Natural killer cell treated with Interleukin-12 subunit alpha and Interleukin-12 subunit beta and Interleukin-15 and Interleukin-18, amount 100 ng/mL, for 72 hours (primary cell): ENCODE measurements around the gene APOLD1. TPM values are rescaled to one million over a fixed set of nuclear protein-coding genes. Genes with fewer than 3 reads are reported as not detected.
A peak's percentile ranks its signal among the peaks of the same experiment; 100 is the strongest.
"Not testable (repeated sequence)": the region's sequence is repeated elsewhere in the genome, so short reads cannot be mapped to it uniquely, and the experiment has no call there.

ENCODE experiments used
- ATAC-seq, 2 donors: fragments of 150-1000 bp; cut with Tn5 transposase in 1 of 2; sonication (Bioruptor Pico), chemical (Tn5 transposase) in 1 of 2; 2 replicates each; pipeline ENCODE4 v1.10.0; 2021
- DNase-seq: peaks from one replicate; pipeline ENCODE4 v3.0.0; 2022; ENCODE audit warnings: low spot score
- H3K27ac Mint-ChIP-seq, 2 donors: 1 replicate in 1 of 2; 2 replicates in 1 of 2; pipeline ENCODE4 v1.8.0; 2022; ENCODE audit warnings: mixed read lengths in 2 of 2, mild to moderate bottlenecking in 1 of 2, moderate library complexity in 1 of 2
- H3K27me3 Mint-ChIP-seq, 2 donors: 1 replicate in 1 of 2; 2 replicates in 1 of 2; pipeline ENCODE4 v1.8.0; 2022; ENCODE audit warnings: mixed read lengths in 2 of 2
- H3K36me3 Mint-ChIP-seq: one replicate; pipeline ENCODE4 v1.8.0; 2022; ENCODE audit warnings: mixed read lengths
- H3K4me1 Mint-ChIP-seq, 2 donors: 1 replicate in 1 of 2; 2 replicates in 1 of 2; pipeline ENCODE4 v1.8.0; 2022; ENCODE audit warnings: low read depth in 2 of 2, mixed read lengths in 2 of 2, mild to moderate bottlenecking in 1 of 2
- H3K4me3 Mint-ChIP-seq: one replicate; pipeline ENCODE4 v1.8.0; 2022; ENCODE audit warnings: mixed read lengths
- H3K9me3 Mint-ChIP-seq: 2 replicates; pipeline ENCODE4 v1.8.0; 2022; ENCODE audit warnings: mixed read lengths
- total RNA-seq, 2 donors: library from RNA; stranded (reverse); gene quantifications; one replicate each; pipeline ENCODE4 v1.2.3, GENCODE V29; 2022

The APOLD1 gene
- total RNA-seq, 2 donors from 2014 or later: 0.90 to 3.3 TPM

- not testable (repeated sequence) for H3K9me3 Mint-ChIP-seq, H3K36me3 Mint-ChIP-seq, H3K4me3 Mint-ChIP-seq, DNase-seq, ATAC-seq, H3K27me3 Mint-ChIP-seq
- Mint-ChIP-seq H3K27ac (peak overlapping the region; percentile 92 to 96), H3K4me1 (peaks cover 19 to 36% of the 10 kb centered on the region in 2 donors)
Measured at GRCh38 chr12:12807517-12807903, 22.1 kb downstream of the APOLD1 start.

GRCh38 chr12:12807970-12808702, 22.7 kb downstream of the APOLD1 start:
- Mint-ChIP-seq H3K27ac (peak overlapping the region; percentile 92 to 96), H3K36me3 (no peaks in the 10 kb centered on the region), H3K9me3 (no peaks in the 10 kb centered on the region), H3K4me1 (peaks cover 23 to 40% of the 10 kb centered on the region in 2 donors), H3K27me3 (peaks cover 0 to 2% of the 10 kb centered on the region in 2 donors), H3K4me3 (peak overlapping the region; percentile 80)
- DNase-seq (no peak), ATAC-seq (peak; percentile 67 to 82)

DNA sequence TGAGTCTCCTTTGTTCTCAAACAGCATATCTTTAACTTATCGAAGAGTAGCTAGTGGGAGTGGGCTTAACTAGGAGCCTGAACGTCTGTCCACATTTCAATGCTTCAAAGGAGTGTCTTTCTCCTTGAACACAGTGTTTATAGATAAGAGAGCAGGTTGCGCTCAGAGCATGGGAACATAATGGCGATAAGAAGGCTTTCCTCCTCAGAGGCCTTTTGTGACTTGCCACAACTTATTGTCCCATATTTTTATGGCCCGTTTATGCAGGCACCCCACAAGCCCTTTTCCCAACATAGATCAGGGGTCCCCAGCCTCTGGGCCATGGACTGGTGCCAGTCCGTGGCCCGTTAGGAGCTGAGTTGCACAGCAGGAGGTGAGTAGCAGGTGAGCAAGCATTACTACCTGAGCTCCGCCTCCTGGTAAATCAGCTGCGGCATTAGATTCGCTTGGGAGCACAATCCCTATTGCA, 25.1 kb downstream of the APOLD1 start:
- Mint-ChIP-seq H3K4me1 (peaks cover 40 to 52% of the 10 kb centered on the region in 2 donors), H3K27me3 (no peaks in the 10 kb centered on the region), H3K27ac (no peak overlapping the region), H3K36me3 (peaks cover 3% of the 10 kb centered on the region), H3K4me3 (no peak overlapping the region), H3K9me3 (no peaks in the 10 kb centered on the region)
- DNase-seq: no peak
- ATAC-seq: no peak

DNA sequence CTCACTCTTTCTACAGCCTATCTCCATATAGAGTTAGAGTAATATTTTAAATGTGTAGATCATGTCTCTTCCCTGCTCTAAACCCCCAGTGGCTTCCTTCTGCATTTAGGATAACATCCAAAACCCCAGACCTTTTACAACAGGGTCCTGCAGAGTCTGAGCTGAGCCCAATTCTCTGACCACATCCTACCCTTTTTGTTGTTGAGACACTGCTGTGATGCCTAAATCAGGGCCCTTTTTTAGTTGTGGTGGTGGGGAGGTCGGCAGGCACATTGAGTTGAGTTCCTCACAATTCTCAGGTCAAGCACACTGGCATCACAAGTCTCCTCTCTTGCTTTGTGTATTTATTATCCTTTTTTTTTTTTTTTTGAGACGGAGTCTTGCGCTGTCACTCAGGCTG, 25.9 kb downstream of the APOLD1 start:
- no peaks in the 10 kb centered on the region for H3K27me3 Mint-ChIP-seq
- ATAC-seq: no peak
- no peak overlapping the region for H3K27ac Mint-ChIP-seq
- H3K9me3 Mint-ChIP-seq: no peaks in the 10 kb centered on the region
- H3K4me1 Mint-ChIP-seq: peaks cover 46 to 59% of the 10 kb centered on the region in 2 donors
- DNase-seq: no peak
- no peak overlapping the region for H3K4me3 Mint-ChIP-seq
- H3K36me3 Mint-ChIP-seq: peaks cover 10% of the 10 kb centered on the region

DNA sequence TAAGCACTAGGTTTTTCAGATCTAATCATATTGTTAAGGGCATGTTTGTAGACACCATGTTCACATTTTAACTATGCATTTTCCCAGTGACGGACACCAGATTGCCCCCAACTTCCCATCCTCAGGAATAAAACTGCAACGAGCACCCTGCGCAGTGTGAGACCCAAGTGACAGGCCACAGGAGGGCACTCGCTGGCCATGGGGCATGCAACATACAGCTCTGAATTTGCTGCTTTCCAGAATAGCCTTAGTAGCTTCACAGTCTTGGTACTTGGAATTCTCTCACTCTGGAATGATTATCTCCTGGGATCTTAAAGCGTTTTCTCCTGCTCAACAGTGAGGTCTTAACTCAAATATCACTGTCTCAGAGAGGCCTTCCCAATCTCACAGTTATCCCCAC, 26.7 kb downstream of the APOLD1 start:
- H3K4me3 Mint-ChIP-seq: no peak overlapping the region

DNA sequence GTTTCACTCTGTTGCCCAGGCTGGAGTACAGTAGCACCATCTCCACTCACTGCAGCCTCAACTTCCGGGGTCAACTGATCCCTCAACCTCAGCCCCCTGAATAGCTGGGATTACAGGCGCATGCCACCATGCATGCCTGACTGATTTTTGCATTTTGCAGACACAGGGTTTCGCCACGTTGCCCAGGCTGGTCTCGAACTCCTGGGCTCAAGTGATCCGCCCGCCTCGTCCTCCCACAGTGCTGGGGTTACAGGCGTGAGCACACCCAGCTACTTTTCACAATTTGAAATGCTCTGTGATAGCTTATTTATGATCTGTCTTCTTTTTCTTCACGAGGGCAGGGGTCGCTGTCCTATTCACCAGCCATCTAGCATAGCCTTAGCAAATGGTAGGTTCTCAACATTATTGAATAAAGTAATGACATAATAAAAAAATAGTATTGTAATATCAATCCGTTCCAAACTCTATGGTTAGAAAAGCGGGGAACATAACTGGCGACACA, 27.2 kb downstream of the APOLD1 start:
- H3K9me3 Mint-ChIP-seq: no peaks in the 10 kb centered on the region
- ATAC-seq (no peak), DNase-seq (no peak)
- peak overlapping the region; percentile 97 for H3K4me3 Mint-ChIP-seq
- no peaks in the 10 kb centered on the region for H3K27me3 Mint-ChIP-seq
- peaks cover 44 to 59% of the 10 kb centered on the region in 2 donors for H3K4me1 Mint-ChIP-seq
- peaks cover 10% of the 10 kb centered on the region for H3K36me3 Mint-ChIP-seq
- H3K27ac Mint-ChIP-seq: peak overlapping the region; percentile 93 to 99

More for the DNA sequence above, 26.7 kb downstream of the APOLD1 start:
- no peaks in the 10 kb centered on the region for H3K27me3 Mint-ChIP-seq
- peaks cover 44 to 59% of the 10 kb centered on the region in 2 donors for H3K4me1 Mint-ChIP-seq
- H3K27ac Mint-ChIP-seq: no peak overlapping the region
- H3K36me3 Mint-ChIP-seq: peaks cover 10% of the 10 kb centered on the region
- no peaks in the 10 kb centered on the region for H3K9me3 Mint-ChIP-seq
- ATAC-seq (no peak), DNase-seq (no peak)

DNA sequence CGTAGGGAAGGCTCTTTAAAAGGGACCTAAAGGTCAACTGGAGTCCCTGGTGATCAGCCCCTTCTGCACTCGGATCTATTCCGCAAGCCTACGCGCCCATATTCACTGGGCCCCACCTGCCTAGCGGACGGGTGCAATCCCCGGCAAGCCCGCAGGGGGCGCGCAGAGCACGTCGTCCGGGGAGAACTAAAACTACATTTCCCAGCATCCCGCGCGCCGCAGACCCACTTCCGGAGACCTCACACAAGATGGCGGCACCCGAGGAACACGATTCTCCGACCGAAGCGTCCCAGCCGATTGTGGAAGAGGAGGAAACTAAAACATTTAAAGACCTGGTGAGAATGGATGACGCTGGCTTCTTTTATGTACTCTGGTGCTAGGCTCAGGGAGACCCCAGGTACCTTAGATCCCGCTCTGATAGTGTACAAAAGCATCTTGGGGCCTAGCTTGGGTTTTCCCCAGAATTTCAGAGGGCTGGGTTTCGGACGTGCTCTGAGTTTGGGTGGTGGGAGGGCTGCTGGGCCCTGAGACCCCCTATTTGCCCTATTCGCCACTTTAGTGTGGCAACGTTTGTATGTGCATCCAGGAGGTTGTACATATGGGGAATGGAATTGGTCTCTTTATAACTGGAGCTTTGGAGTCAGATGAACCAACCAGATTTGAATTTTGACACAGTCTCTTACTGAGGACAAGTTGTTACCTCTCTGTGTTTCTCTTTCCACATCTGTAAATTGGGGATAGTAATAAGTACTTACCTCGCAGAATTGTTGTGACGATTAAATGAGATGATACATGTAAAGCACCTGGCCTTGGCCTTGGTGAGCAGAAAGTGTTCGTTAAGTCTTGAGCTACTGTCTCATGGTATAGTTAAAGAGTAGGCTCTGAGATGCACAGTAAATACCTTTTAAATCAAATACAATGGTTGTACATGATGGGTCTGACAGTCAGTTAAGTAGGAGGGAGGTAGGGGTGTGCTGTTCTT, 28.0 kb downstream of the APOLD1 start, which contains the start of gene DDX47:
DDX47 (plus strand) TSS at position 227 of the 982 bp plus-strand sequence; CDS start at position 249, 22 bp downstream.
- H3K27ac Mint-ChIP-seq: peak within 1 kb of the TSS; percentile 93 to 99
- H3K4me1 Mint-ChIP-seq: peaks cover 37 to 51% of the 10 kb centered on the region in 2 donors
- no peaks in the 10 kb centered on the region for H3K27me3 Mint-ChIP-seq
- H3K9me3 Mint-ChIP-seq: no peaks in the 10 kb centered on the region
- DNase-seq (peak; percentile 94), ATAC-seq (peak; percentile 99)
- H3K36me3 Mint-ChIP-seq: peaks cover 10% of the 10 kb centered on the region
- peak within 1 kb of the TSS; percentile 97 for H3K4me3 Mint-ChIP-seq

DNA sequence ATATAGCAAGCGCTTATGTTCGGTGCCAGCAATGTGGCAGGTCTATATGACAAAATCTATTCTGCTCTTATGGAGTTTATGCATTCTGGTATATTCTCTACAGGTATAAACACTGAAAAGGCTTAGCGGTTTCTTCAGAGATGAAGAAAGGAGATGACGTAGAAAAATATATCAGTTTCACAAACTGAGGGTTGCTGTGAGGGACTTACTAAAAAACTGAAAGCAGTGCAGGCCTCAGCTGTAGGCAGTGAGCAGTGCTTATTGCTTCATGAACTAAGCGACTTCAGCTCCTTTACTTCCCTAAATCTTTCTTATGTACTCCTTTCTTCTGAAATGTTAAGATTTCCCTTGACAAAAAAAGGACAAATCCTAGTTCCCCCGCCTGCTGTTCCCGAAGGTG, 32.2 kb downstream of the APOLD1 start:
- H3K27me3 Mint-ChIP-seq: no peaks in the 10 kb centered on the region
- no peak overlapping the region for H3K27ac Mint-ChIP-seq
- ATAC-seq (no peak), DNase-seq (no peak)
- H3K9me3 Mint-ChIP-seq: no peaks in the 10 kb centered on the region
- H3K4me3 Mint-ChIP-seq: no peak overlapping the region
- peaks cover 47 to 51% of the 10 kb centered on the region in 2 donors for H3K4me1 Mint-ChIP-seq
- peaks cover 22% of the 10 kb centered on the region for H3K36me3 Mint-ChIP-seq

GRCh38 chr12:12818701-12819100, 33.2 kb downstream of the APOLD1 start:
- peaks cover 36 to 41% of the 10 kb centered on the region in 2 donors for H3K4me1 Mint-ChIP-seq
- ATAC-seq: no peak
- H3K27me3 Mint-ChIP-seq: no peaks in the 10 kb centered on the region
- H3K36me3 Mint-ChIP-seq: peaks cover 30% of the 10 kb centered on the region
- H3K27ac Mint-ChIP-seq: no peak overlapping the region
- DNase-seq: no peak
- no peaks in the 10 kb centered on the region for H3K9me3 Mint-ChIP-seq
- no peak overlapping the region for H3K4me3 Mint-ChIP-seq

GRCh38 chr12:12819221-12819620, 33.8 kb downstream of the APOLD1 start:
- H3K9me3 Mint-ChIP-seq: no peaks in the 10 kb centered on the region
- no peak overlapping the region for H3K27ac Mint-ChIP-seq
- no peak for DNase-seq
- peaks cover 32% of the 10 kb centered on the region for H3K36me3 Mint-ChIP-seq
- ATAC-seq: no peak
- no peaks in the 10 kb centered on the region for H3K27me3 Mint-ChIP-seq
- H3K4me3 Mint-ChIP-seq: no peak overlapping the region
- peaks cover 31 to 37% of the 10 kb centered on the region in 2 donors for H3K4me1 Mint-ChIP-seq

GRCh38 chr12:12819752-12820311, 34.4 kb downstream of the APOLD1 start:
- Mint-ChIP-seq H3K27me3 (no peaks in the 10 kb centered on the region), H3K36me3 (peaks cover 32% of the 10 kb centered on the region), H3K4me3 (no peak overlapping the region), H3K9me3 (no peaks in the 10 kb centered on the region), H3K4me1 (peaks cover 25 to 31% of the 10 kb centered on the region in 2 donors), H3K27ac (no peak overlapping the region)
- DNase-seq (no peak), ATAC-seq (no peak)

GRCh38 chr12:12820376-12820775, 34.9 kb downstream of the APOLD1 start:
- H3K4me1 Mint-ChIP-seq: peaks cover 19 to 29% of the 10 kb centered on the region in 2 donors
- not testable (repeated sequence) for DNase-seq, H3K27ac Mint-ChIP-seq, ATAC-seq, H3K4me3 Mint-ChIP-seq, H3K9me3 Mint-ChIP-seq, H3K27me3 Mint-ChIP-seq
- peaks cover 33% of the 10 kb centered on the region for H3K36me3 Mint-ChIP-seq

GRCh38 chr12:12821975-12822374, 36.5 kb downstream of the APOLD1 start:
- Mint-ChIP-seq H3K9me3 (no peaks in the 10 kb centered on the region), H3K4me3 (no peak overlapping the region), H3K4me1 (peaks cover 7 to 21% of the 10 kb centered on the region in 2 donors), H3K27ac (peak overlapping the region in 1 of 2 donors; percentile 51), H3K27me3 (no peaks in the 10 kb centered on the region), H3K36me3 (peaks cover 26% of the 10 kb centered on the region)
- ATAC-seq (no peak), DNase-seq (no peak)
